Stimulated activated CD4-positive, alpha-beta T cell treated with anti-CD3 and anti-CD28 coated beads, Interleukin-12 subunit alpha, Interleukin-12 subunit beta, amount 100 ng/mL, for 24 hours (primary cell): Measurements from ENCODE around the gene NSMF.
"Not testable (repeated sequence)": the region's sequence is repeated elsewhere in the genome, so short reads cannot be mapped to it uniquely, and the experiment has no call there.

Source experiments
- DNase-seq, 2 experiments: peaks; one replicate each; pipeline ENCODE4 v3.0.0-alpha.2; 2020; ENCODE audit warnings: low read depth in 2 of 2

Gene NSMF

DNA sequence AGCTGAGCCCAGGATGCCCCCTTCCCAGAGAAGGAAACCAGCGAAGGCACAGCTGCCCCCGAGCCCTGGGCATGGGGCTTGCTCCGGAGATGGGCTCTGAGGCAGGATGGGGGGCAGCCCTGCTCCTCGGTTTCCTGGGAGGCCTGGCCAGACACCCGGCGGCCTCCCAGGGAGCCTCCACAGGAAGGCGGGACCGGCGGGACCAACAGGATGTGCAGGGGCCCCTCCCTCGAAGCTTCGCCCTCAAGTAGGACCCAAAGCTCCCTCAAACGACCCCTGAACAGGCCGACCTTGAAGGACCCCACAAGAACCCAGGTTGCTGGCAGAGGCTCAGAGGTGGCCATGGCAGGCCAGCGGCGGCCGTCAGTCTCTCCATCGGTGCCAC is 47.9 kb downstream of the NSMF start:
- DNase-seq, result no peak

DNA sequence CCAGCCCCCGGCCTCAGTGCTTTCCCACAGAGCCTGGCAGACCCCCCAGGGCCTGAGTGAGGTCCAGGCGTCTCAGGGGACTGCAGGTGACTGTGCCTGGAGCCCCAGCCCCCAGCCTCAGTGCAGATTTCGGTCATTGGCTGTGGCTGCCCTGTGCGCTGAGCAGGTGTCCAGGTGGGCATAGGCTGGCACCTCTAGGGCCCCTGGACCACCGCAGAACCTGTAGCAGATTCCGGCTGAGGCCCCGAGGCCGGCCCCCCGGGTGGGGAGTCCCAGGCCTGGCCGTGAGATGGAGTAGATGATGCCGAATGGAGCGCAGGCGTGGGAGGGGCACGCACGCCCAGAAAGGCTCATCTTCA is 48.3 kb downstream of the NSMF start:
- DNase-seq, result no peak

DNA sequence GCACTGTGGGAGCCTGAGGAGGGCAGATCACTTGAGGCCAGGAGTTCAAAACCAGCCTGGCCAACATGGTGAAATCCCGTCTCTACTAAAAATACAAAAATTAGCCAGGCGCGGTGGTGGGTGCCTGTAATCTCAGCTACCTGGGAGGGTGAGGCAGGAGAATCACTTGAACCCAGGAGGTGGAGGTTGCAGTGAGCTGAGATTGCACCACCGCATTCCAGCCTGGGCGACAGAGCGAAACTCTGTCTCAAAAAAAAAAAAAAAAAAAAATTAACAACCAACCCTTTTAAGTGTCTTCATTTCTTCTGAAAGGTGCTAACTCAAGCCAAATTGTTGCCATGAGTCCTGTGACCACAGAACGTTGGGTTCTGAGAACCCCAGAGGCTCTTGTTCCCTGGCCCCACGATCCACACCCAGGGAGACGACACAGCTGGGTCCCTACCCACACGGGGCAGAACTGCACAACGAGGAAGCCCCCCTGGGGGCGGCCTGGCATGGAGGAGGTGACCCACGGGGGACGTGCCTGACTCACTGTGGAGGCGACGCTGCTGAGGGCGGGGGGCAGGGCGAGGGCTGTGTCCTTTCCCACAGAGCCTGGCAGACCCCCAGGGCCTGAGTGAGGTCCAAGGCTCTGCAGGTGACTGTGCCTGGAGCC is 48.8 kb downstream of the NSMF start:
- DNase-seq, result not testable (repeated sequence)

DNA sequence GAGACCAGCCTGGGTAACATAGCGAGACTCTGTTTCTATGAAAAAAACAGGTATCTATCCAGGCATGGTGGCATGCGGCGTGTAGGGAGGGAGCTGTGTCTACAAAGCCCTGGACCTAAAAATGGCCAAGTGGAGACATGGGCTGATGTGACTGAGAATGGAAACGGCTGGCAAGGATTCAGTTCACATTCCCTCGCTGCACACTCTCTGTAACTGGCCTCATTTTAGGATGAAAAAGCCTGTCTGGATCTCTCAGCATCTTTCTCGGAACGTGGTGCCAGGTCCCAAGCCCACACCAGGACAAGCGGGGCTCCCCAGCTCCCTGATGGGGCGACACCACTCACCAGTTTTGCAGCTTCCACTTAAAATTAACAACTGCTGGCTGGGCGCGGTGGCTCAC is 49.6 kb downstream of the NSMF start:
- DNase-seq, result no peak

DNA sequence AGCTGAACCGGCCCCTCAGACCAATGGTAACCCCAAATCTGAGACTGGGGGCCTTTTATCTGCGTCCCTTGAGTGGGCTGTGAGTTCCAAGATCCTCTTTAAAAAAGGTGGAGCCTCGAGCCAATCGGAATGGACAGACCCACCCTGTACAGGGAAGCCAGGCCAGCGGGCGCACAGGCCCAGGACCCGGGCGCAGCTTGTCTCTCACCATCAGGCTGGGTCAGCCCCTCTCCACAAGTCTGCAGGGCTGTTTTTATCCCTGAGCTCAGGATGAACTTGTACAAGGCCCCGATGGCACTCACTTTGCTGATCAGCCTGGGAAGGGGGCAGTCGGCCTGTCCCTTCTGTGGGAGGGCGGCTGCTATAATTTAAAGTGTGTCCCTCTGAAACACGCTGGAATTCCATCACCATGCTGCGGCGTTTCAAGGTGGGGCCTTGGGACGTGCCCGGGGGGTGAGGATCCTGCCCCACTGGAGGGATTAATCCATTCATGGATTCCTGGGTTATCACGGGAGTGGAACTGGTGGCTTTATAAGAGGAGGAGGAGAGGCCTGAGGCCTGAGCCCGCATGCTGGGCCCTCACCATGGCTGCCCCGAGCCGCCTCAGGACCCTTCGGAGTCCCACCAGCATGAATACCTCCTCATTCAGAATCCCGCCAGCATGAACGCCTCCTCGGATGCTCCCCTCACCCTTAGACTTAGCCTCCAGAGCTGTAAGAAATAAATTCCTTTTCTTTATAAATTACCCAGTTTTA is 50.3 kb downstream of the NSMF start:
- DNase-seq, result no peak

DNA sequence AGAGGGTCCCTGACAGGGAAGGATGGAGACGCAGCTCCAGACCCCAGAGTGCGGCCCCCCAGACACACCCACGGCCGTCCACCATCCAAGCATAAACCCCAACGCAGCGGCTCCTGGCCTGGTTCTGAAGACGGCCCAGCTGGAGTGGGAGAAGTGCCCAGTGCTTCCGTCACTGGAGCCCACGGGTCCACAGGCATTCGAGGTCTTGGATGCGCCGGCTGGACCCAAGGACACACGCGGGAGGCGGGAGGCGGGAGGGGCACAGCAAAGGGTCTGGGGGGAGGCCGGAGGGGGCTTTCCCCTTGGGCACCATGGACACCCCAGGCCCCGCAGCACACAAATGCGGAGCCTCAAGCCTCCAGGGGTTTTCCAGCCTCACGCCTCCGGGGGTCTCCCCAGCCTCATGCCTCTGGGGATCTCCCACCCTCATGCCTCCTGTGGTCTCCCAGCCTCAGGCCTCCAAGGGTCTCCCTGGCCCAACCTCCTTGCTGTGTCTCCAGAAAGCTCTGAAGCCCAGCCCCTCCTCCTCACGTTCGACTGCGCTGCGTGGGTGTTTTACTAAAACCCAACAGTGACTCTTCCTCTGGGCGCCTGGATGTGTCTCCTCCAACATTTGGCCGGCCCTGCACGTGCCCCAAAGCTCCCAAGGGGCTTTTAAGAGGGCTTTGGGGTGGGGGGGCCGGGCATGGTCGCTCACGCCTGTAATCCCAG is 51.4 kb downstream of the NSMF start:
- no peak for DNase-seq

DNA sequence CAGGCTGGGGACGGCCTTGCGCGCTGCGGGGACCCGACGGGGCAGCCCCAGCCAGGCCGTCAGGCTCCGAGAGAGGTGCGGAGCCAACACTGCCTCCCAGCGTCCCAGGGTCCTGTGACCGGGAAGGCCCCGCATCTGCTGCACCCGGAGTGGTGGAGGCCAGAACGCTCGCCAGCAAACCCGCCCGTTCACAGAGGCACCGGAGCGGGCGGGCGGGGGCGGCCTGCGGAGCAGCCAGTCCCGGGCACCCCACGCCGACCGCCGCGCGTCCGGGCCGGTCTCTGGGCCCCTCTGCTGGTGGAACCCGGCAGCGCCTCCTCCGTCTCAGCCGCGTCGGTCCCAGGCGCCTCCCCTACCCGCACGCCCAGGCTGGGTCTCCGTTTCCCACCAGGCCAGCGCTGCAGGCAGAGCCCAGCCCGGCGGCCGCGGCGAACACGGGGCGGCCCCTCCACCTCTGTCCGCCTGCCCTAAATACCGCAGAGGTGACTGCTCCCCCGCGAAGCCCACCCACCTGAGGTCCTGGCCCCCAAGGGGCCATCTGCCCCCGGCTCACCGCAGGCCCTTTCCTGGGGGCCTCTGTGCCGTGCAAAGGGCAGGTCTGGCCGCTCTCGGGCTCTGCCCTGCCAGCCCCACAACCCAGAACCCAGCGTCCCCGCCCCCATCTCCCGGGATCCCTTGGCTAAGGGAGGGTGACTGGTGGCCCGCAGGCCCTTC is 52.1 kb downstream of the NSMF start:
- DNase-seq, result peak in 1 of 2 experiments; percentile 56

DNA sequence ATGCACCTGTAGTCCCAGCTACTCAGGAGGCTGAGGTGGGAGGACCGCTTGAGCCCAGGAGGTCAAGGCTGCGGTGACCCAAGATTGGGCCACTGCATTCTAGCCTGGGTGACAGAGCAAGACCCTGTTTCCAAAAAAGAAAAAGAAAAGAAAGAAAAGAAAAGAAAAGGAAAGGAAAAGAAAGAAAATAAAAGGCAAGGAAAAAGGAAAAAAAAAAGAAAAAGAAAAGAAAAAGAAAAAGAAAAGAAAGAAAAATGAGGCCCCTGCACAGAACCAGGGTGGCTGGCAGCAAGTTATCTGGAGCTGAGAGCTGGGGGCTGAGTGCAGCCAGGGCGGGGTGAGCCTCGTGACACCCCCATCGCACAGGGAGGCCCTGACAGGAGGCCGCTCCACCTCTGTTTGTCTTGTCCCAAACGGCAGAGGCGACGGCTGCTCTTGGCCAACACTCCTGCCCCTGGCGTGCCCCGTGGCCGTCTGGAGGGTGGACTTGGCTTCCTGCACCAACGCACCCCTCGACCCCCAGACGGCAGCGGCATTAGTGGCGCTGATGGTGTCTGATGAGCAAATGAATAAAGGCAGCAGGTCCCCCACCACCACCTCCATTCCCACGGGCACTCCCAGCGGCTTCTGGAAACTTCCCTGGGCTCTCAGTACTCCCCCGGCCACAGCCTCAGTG is 52.9 kb downstream of the NSMF start:
- no peak for DNase-seq

DNA sequence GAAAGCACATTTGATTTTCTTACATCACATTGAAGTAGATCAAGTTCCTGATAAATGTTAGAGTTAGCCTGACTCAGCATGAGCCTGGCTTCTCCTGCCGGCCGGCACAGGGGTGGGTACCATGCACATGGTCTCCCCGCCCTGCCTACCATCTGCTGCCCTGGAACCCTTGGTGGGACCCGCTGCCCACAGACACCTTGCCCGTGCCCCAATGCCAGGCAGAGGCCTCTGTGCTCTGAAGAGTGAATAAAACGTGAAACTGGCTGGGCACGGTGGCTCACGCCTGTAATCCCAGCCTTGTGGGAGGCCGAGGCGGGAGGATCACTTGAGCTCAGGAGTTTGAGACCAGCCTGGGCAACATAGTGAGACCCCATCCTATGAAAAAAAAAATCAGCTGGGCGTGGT is 53.5 kb downstream of the NSMF start:
- DNase-seq, result no peak

DNA sequence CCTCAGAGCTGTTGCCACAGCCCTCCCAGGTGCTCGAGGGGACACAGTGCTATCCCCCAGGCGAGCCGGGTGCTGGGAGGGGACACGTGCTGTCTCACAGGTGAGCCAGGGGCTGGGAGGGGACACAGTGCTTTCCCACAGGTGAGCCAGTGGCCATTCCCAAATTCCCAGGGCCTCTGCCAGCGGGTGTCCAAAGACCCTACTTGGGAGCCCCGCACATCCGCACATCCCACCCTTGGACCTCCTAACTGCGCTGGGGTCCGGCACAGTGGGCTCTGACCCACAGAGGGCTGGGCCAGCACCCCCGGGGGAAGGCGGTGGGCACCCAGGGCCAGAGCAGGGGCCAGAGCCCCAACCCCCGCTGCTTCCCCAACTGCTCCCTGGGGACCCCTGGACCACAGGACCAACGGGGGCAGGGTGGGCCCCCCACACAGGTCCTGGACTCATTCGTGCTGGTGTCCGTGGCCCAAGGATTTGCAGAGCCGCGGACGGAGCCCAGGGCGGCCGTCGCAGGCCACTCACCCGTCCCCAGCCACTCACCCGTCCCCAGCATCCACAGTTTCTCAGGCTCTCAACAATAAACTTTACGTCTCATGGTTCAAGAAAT is 54.1 kb downstream of the NSMF start:
- DNase-seq, result no peak

DNA sequence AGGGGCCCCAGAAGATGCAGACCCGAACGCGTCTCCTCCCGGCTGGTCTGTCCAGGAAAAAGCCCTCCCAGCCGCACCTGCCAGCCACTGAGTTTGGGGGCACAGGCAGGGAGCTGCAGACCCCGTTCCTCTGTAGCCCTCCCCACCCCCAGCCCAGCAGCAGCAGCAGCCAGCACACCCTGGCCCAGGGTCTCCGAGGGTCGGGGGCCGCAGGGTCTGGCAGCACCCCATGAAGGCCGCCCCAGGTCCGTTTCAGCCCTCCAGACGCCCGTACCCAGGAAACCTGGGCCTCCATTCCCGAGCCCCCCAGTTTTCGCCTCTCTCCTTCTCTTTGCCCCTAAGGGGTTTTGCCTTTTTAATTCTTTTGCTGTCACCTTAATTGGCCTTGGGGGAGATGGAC is 55.9 kb downstream of the NSMF start:
- no peak for DNase-seq

DNA sequence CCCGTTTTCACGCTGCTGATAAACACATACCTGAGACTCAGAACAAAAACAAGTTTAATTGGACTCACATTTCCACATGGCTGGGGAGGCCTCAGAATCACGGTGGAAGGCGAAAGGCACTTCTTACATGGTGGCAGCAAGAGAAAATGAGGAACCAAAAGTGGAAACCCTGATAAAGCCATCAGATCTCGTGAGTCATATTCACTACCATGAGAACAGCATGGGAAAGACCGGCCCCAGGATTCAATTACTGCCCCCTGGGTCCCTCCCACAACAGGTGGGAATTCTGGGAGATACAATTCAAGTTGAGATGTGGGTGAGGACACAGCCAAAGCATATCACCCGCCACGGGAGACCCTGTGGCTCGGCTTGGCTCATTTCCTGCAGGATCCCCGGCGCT is 56.4 kb downstream of the NSMF start:
- no peak for DNase-seq

DNA sequence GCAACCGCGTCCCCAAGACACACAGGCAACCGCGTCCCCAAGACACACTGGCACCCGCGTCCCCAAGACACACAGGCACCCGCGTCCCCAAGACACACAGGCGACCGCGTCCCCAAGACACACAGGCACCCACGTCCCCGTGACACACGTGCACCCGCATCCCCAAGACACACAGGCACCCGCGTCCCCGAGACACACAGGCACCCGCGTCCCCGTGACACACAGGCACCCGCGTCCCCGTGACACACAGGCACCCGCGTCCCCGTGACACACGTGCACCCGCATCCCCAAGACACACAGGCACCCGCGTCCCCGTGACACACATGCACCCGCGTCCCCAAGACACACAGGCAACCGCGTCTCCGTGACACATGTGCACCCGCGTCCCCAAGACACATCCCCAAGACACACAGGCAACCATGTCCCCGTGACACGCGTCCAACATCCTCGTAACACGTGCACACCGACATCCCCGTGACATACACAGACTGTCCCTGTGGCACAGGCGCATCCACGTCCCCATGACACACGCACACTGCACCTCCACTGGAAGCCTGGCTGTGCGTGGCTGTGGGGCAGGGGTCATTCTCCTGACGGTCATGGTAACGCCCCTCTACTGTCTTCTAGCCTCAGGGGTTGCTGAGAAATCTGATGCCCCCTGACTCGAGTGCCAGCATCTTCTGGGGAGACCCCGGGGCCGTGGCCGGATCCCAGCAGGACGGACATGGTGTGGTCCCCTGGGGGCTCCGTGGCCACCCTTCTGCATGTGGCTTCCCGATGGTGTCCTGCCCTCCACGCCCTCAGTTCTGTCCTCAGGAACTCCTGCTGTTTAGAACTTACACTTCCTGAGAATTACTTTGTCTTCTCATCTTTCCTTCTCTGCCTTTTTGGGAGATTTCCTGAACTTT is 60.3 kb downstream of the NSMF start:
- DNase-seq, result no peak

DNA sequence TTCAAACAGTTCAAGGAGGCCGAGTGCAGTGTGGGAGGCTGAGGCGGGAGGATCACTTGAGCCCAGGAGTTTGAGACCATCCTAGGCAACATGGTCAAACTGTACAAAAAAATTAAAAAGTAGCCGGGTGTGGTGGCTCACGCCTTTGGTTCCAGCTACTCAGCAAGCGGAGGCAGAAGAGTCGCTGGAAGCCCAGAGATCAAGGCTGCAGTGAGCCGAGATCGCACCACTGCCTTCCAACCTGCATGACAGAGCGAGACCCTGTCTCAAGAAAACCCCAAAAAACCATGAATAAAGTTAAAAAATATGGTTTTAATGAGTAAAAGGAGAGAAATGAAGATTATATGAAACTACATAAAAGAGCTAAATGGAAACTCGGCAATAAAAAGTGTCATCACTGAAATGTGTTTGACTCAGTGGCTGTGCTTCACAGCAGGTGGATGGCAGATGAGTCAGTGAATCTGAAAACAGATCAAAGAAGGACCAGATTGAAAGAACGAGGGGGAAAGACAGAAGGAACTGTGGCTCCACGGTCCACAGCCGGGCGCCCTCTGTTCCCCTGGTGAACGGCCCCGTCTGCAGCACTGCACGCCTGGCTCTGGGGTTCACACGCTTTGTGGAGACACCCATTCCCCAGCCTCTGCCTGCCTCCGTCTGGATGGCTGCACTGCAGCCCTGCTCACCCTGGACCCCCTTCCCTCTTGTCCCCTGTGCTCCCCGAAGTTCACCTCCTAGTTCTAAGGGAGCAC is 61.3 kb downstream of the NSMF start:
- DNase-seq, result peak in 1 of 2 experiments; percentile 41
